Stimulated activated effector memory CD8-positive, alpha-beta T cell treated with anti-CD3 and anti-CD28 coated beads, Interleukin-12 subunit alpha, Interleukin-12 subunit beta, amount 100 ng/mL, for 72 hours (primary cell): ENCODE data around the gene MTA2.
"Not testable (repeated sequence)": the region's sequence is repeated elsewhere in the genome, so short reads cannot be mapped to it uniquely, and the experiment has no call there.

Experiments
- ATAC-seq: fragments of 150-1000 bp; cut with Tn5 transposase; 2 replicates; pipeline ENCODE4 v1.10.0; 2021
- DNase-seq, 2 donors: peaks; one replicate each; pipeline ENCODE4 v3.0.0; 2021 to 2022; ENCODE audit warnings: low spot score in 2 of 2
- H3K27ac Mint-ChIP-seq: one replicate; pipeline ENCODE4 v1.8.0; 2022; ENCODE audit warnings: mild to moderate bottlenecking, mixed read lengths
- H3K36me3 Mint-ChIP-seq: one replicate; pipeline ENCODE4 v1.8.0; 2022; ENCODE audit warnings: mild to moderate bottlenecking, mixed read lengths
- H3K4me1 Mint-ChIP-seq: one replicate; pipeline ENCODE4 v1.8.0; 2022; ENCODE audit warnings: mixed read lengths
- H3K4me3 Mint-ChIP-seq: one replicate; pipeline ENCODE4 v1.8.0; 2022; ENCODE audit warnings: mild to moderate bottlenecking, mixed read lengths
- H3K9me3 Mint-ChIP-seq: one replicate; pipeline ENCODE4 v1.8.0; 2022; ENCODE audit warnings: mixed read lengths

Gene MTA2

GRCh38 chr11:62554387-62555167 is 47.1 kb downstream of the MTA2 start:
- ATAC-seq (no peak), DNase-seq (no peak)
- H3K9me3 Mint-ChIP-seq: no peaks in the 10 kb centered on the region
- peak overlapping the region; percentile 97 for H3K27ac Mint-ChIP-seq
- H3K4me3 Mint-ChIP-seq: peak overlapping the region; percentile 76
- peaks cover 87% of the 10 kb centered on the region for H3K4me1 Mint-ChIP-seq
- peaks cover 65% of the 10 kb centered on the region for H3K36me3 Mint-ChIP-seq

- DNase-seq: no peak
- H3K9me3 Mint-ChIP-seq: no peaks in the 10 kb centered on the region
- no peak for ATAC-seq
- H3K27ac Mint-ChIP-seq: peak overlapping the region; percentile 97
- H3K4me1 Mint-ChIP-seq: peaks cover 80% of the 10 kb centered on the region
- peaks cover 58% of the 10 kb centered on the region for H3K36me3 Mint-ChIP-seq
- H3K4me3 Mint-ChIP-seq: peak overlapping the region; percentile 76
These were observed 47.8 kb downstream of the MTA2 start for GRCh38 chr11:62553839-62554361.

GRCh38 chr11:62553080-62553838 is 48.4 kb downstream of the MTA2 start:
- Mint-ChIP-seq H3K27ac (peak overlapping the region; percentile 97), H3K4me3 (peak overlapping the region; percentile 76), H3K4me1 (peaks cover 78% of the 10 kb centered on the region), H3K9me3 (no peaks in the 10 kb centered on the region), H3K36me3 (peaks cover 53% of the 10 kb centered on the region)
- DNase-seq (peak in 1 of 2 donors; percentile 77), ATAC-seq (peak; percentile 42)

- H3K36me3 Mint-ChIP-seq: peaks cover 52% of the 10 kb centered on the region
- peak overlapping the region; percentile 76 for H3K4me3 Mint-ChIP-seq
- H3K4me1 Mint-ChIP-seq: peaks cover 79% of the 10 kb centered on the region
- DNase-seq (no peak), ATAC-seq (no peak)
- H3K9me3 Mint-ChIP-seq: no peaks in the 10 kb centered on the region
- H3K27ac Mint-ChIP-seq: peak overlapping the region; percentile 97
These were observed 49.1 kb downstream of the MTA2 start for GRCh38 chr11:62552485-62553079.

GRCh38 chr11:62550478-62550877 is 51.2 kb downstream of the MTA2 start:
- ATAC-seq, DNase-seq, H3K4me3 Mint-ChIP-seq, H3K9me3 Mint-ChIP-seq: not testable (repeated sequence)
- peak overlapping the region; percentile 97 for H3K27ac Mint-ChIP-seq
- H3K36me3 Mint-ChIP-seq: peaks cover 44% of the 10 kb centered on the region
- H3K4me1 Mint-ChIP-seq: peaks cover 65% of the 10 kb centered on the region

- ATAC-seq: no peak
- Mint-ChIP-seq H3K9me3 (no peaks in the 10 kb centered on the region), H3K27ac (no peak overlapping the region), H3K36me3 (peaks cover 45% of the 10 kb centered on the region), H3K4me1 (peaks cover 65% of the 10 kb centered on the region), H3K4me3 (peak overlapping the region; percentile 80)
- no peak for DNase-seq
These were observed 52.9 kb downstream of the MTA2 start for GRCh38 chr11:62548545-62549335.

GRCh38 chr11:62547691-62548281 is 53.9 kb downstream of the MTA2 start:
- H3K9me3 Mint-ChIP-seq: no peaks in the 10 kb centered on the region
- DNase-seq (no peak), ATAC-seq (no peak)
- H3K27ac Mint-ChIP-seq: peak overlapping the region; percentile 83
- peak overlapping the region; percentile 80 for H3K4me3 Mint-ChIP-seq
- H3K36me3 Mint-ChIP-seq: peaks cover 45% of the 10 kb centered on the region
- peaks cover 65% of the 10 kb centered on the region for H3K4me1 Mint-ChIP-seq

- peaks cover 64% of the 10 kb centered on the region for H3K4me1 Mint-ChIP-seq
- no peaks in the 10 kb centered on the region for H3K9me3 Mint-ChIP-seq
- H3K36me3 Mint-ChIP-seq: peaks cover 38% of the 10 kb centered on the region
- peak overlapping the region; percentile 83 for H3K27ac Mint-ChIP-seq
- no peak for ATAC-seq
- H3K4me3 Mint-ChIP-seq: peak overlapping the region; percentile 80
- no peak for DNase-seq
These were observed 54.6 kb downstream of the MTA2 start for GRCh38 chr11:62546929-62547625.

- peaks cover 37% of the 10 kb centered on the region for H3K36me3 Mint-ChIP-seq
- ATAC-seq (peak; percentile 58), DNase-seq (peak in 1 of 2 donors; percentile 80)
- H3K9me3 Mint-ChIP-seq: no peaks in the 10 kb centered on the region
- peaks cover 64% of the 10 kb centered on the region for H3K4me1 Mint-ChIP-seq
- peak within 1 kb of the TSS; percentile 93 for H3K27ac Mint-ChIP-seq
- H3K4me3 Mint-ChIP-seq: peak within 1 kb of the TSS; percentile 80
These were observed 55.3 kb downstream of the MTA2 start, which contains the start of gene AHNAK for GRCh38 chr11:62546244-62546928. Gene AHNAK (minus strand): TSS chr11:62546806. CDS start chr11:62536098, 10,708 bp downstream.

- peaks cover 64% of the 10 kb centered on the region for H3K4me1 Mint-ChIP-seq
- peak; percentile 29 for ATAC-seq
These were observed 56.0 kb downstream of the MTA2 start for GRCh38 chr11:62545437-62546243.

GRCh38 chr11:62544581-62545436 is 56.9 kb downstream of the MTA2 start:
- peak overlapping the region; percentile 80 for H3K4me3 Mint-ChIP-seq
- peaks cover 69% of the 10 kb centered on the region for H3K4me1 Mint-ChIP-seq
- no peaks in the 10 kb centered on the region for H3K9me3 Mint-ChIP-seq
- DNase-seq (peak in 1 of 2 donors; percentile 71), ATAC-seq (no peak)
- H3K27ac Mint-ChIP-seq: peak overlapping the region; percentile 93
- H3K36me3 Mint-ChIP-seq: peaks cover 42% of the 10 kb centered on the region

More at GRCh38 chr11:62545437-62546243, 56.0 kb downstream of the MTA2 start:
- Mint-ChIP-seq H3K9me3 (no peaks in the 10 kb centered on the region), H3K4me3 (peak overlapping the region; percentile 80), H3K27ac (peak overlapping the region; percentile 93), H3K36me3 (peaks cover 41% of the 10 kb centered on the region)
- DNase-seq: peak in 1 of 2 donors; percentile 84
